ENCODE results near the gene NANS.
"Not testable (repeated sequence)": the region's sequence is repeated elsewhere in the genome, so short reads cannot be mapped to it uniquely, and the experiment has no call there.

The NANS gene

DNA sequence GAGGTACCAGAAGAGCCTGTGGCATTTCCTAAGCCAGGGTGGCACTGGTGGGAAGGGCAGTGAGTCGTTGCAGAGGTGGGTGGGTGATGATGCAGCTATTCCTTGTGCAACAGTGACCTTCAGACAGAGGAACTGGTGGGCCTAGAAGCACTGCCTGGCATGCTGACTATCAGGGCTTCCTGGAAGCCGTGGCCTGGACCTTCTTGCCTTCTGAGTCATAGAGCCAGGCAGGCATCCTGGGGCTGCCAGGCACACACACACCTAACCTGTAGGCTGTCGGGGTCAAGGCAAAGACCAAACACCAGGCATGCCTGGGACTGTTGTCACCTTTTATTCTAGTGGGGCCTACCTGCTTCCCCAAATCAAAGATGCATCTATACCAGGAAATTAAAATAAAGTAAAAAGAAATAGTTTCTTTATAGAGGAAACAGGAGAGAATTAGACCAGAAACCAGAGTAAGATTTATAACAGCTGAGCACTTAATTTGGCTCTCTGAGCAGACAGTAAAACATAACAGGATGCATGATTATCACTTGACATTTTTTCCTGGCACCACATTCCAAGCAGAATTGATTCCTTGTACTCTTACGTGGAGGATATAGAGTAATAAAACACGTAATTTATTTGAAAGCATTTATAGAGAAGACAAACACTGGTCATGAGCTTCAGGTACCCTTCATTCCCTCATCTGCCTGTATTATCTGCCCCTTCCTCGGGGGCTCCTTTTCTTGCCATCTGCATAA is 25.1 kb downstream of the NANS start:
- no peak for DNase-seq

DNA sequence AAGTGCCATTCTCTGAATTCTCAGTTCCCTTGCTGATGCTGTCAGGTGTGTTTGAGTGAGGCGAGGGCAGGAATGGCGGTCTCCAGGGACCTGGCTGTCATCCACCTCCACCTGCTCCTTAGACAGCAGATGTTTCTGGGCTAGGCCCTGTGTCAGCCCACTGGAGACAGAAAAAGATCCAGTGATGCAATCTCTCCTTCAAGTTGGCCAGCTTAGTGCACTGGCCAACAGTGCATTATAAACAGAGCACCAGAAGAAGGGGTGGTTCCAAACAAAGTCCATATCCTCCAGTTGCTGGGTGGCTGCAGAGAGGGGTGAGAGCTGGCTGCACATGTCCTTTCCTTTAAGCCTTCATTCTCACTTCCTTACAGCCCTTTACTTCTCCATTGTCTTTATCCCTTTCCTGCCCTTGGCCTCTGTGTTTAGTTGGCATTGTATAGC is 26.5 kb downstream of the NANS start:
- DNase-seq, result no peak

DNA sequence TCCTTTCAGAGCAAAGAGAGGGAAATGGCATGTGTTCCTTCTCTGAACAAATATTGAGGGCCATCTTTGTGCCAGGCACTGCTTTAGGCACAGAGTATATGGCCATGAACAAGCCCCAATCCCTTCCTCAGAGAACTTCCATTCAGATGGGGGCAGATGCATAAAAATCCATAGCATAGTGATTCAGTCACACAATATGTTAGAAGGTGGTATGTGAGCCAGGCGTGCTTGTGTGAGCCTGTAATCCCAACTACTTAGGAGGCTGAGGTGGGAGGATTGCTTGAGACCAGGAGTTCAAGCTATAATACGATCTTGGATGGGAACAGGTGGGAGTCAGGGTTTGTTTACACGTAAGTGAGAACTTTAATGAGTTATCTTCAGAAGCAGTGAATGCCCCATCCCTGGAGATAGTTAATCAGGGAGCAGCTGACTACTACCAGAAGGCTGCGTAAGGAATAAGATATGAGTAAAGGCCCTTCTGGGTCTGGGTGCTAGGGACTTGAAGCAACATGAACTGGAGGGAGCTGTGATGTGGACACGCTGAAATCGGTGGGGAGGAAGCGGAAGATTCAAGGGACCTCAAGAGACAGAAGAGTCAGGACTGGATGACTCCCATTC is 27.1 kb downstream of the NANS start:
- no peak for DNase-seq

GRCh38 chr9:98084396-98084795 is 27.9 kb downstream of the NANS start:
- no peak for DNase-seq

GRCh38 chr9:98085058-98085457 is 28.5 kb downstream of the NANS start:
- no peak for DNase-seq

- DNase-seq, result no peak
Observed at GRCh38 chr9:98085944-98086343, 29.4 kb downstream of the NANS start.

DNA sequence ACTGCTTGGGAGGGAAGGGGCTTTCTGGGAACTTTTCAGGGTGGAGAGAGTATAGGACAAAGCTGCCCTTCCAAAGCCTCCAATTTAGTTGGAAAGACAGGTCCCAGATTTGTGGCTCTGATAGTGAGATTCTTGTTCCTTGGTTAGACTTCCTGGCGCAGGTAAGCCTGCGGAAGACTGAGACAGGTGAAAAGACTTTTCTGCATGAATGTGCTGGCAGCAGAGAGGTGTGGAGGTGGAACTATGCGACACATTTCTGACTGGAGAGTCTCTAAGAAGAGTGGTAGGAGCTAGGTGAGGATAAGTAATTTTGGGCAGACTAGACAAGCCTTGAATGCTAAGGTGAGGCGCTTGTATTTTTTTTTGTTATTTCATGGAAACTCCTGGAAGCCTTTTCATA is 29.9 kb downstream of the NANS start:
- no peak for DNase-seq

DNA sequence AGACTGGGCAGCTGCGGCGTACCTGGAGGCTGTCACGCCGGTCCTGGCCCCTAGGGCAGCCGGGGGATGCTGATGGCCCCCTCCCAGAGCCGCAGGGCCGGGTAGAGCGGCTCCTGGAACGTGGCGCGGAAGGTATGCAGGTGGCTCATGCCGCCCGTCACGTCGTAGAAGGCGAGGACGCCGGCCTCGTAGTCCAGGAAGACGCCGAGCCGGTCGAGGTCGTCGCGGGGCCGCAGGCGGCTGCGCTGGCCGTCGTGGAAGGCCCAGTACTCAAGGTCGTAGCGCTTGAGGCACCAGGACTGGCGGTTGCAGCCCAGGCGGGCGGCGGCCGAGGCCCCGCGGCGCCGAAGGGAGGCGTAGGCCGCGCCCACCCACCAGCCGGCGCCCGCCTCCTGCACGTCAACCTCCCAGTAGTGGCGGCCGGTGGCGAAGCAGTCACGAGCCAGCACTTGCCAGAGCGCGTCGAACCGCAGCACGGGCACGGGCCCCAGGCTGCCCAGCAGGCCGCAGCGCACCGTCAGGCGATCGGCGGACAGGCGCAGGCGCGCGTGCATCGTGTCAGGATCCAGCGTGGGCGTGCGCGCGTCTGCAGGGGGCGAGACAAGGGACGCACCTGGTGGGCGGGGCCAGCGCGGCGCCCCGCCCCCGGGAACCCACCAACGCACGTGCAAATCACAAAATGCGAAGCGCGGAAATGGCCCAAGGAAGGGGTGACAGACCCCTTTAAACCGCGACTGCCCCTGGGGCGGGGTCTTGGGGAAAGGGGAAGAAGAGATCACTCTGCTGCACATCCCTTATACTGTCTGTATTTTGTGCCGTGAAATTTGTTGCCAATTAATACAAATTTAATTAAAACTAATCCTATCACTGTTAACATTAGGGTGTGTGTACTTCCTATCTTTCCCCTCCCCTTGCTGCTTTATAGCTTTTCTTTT is 31.2 kb downstream of the NANS start:
- DNase-seq, result no peak

DNA sequence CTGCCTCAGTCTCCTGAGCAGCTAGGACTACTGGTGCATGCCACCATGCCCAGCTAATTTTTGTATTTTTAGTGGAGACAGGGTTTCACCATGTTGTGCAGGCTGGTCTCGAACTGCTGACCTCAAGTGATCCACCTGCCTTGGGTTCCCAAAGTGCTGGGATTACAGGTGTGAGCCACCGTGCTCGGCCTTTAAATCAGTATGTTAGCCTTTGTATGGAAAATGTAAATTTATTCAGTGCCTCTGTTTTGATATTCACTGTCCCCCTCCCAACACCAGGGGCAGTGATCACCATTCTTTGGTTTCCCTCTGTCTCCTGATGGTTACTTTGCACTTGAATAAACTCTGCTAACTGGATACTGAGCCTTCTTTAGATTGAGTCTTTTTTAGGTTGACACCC is 34.1 kb downstream of the NANS start:
- not testable (repeated sequence) for DNase-seq

- no peak for DNase-seq
Observed at GRCh38 chr9:98091735-98092612, 35.4 kb downstream of the NANS start.

DNA sequence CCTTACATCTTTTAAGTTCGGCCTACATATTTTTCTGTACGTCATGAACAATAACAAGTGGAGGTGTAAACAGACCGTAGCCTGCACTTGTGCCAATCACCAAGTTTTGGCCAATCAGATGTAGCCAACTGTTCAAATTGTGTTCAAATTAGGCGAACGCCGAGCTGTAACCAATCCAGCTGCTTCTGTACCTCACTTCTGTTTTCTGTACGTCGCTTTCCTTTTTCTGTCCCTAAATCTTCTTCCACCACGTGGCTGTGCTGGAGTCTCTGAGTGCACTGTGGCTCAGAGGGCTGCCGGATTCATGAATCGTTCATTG is 36.0 kb downstream of the NANS start:
- DNase-seq, result no peak

DNA sequence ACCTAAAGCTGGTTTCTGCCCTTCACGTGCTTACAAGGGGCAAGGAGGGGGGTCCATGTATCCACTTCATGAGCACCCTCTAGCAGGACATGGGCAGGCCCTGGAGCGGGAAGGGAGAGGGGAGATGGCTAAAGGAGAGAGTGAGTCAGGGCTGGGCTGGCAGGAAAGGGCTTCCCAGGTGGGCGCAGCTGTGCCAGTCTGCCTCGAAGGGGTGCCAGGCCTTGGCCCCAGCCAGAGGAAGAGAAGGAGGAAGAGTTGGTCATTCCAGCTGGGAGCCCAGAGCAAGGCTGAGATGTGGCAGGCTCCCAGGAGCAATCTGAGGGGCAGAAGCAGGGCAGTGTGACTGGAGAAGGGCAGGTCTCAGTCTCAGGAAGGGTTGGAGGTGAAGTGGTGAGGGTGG is 37.8 kb downstream of the NANS start:
- no peak for DNase-seq

GRCh38 chr9:98094851-98095250 is 38.3 kb downstream of the NANS start:
- DNase-seq, result no peak

GRCh38 chr9:98095401-98095800 is 38.9 kb downstream of the NANS start:
- DNase-seq, result peak; percentile 26

DNA sequence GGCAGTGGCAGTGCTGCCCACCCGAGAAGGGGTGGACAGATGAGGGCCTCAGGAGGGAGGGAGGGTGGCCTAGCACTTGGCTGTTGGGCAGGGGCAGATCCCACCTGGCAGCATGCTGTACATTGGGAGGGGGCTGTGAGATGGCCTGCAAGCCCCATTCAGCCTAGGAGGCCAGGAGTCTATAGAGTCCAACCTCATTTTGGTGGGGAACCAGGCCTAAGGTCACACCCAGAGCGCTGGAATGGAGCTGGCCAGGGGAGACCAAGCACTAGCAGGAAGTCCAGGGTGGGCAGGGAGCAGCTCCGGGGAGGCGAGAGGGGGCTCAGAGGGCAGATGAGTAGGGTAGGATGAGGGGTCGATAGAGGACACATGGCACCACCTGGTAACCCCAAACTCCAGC is 39.6 kb downstream of the NANS start:
- DNase-seq, result peak; percentile 22

DNA sequence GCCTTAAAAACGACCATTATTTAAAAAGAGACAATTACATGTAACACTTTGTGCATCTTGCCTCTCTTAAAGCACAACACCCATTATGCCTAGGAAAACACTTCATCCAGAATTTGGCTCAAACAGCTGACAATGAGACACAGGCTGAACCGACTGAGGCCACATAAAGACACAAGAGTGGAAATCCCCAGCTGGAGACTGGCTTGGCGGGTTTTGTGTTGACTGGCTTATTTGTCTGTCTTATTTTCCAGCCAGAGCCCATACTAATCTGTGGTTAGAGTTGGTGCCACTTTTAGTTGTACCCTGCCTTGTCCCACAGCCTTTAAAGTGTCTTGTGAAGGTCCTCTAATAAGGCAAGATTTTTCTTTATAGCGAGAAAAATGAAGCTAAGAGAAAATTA is 41.3 kb downstream of the NANS start:
- DNase-seq, result peak; percentile 36

GRCh38 chr9:98099346-98099745 is 42.8 kb downstream of the NANS start:
- DNase-seq, result peak; percentile 30

DNA sequence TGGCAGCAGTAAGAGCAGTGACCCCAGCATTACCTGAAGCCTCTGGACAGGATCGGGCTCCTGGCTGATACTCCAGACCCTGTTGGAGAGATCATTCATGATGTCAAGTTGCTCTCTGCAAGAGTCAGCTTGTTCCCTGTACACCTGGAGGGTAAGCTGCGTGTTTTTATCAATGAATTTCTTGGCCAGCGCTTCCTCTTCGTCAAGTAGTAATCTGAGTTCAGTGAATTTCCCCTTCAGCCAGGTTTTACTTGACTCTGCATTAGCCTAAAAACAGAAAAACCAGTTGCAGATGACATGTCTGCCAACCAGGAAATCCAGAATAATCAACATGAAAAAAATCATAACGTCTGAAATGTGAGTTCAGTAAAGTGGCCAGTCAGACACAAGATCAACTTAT is 43.4 kb downstream of the NANS start:
- DNase-seq, result peak; percentile 36

- no peak for DNase-seq
Observed at GRCh38 chr9:98100456-98100855, 43.9 kb downstream of the NANS start.

DNA sequence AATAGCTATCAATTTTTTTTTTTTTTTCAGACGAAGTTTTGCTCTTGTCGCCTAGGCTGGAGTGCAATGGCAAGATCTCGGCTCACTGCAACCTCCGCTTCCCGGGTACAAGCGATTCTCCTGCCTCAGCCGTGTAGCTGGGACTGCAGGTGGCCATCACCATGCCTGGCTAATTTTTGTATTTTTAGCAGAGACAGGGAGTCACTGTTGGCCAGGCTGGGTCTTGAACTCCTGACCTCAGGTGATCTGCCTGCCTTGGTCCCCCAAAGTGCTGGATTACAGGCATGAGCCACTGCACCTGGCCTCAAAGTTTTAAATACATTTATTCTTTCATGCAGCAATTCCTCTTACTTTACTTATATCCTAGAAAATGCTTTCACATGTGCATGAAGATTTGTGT is 44.9 kb downstream of the NANS start:
- no peak for DNase-seq

GRCh38 chr9:98101868-98102273 is 45.3 kb downstream of the NANS start:
- DNase-seq, result peak; percentile 65

DNA sequence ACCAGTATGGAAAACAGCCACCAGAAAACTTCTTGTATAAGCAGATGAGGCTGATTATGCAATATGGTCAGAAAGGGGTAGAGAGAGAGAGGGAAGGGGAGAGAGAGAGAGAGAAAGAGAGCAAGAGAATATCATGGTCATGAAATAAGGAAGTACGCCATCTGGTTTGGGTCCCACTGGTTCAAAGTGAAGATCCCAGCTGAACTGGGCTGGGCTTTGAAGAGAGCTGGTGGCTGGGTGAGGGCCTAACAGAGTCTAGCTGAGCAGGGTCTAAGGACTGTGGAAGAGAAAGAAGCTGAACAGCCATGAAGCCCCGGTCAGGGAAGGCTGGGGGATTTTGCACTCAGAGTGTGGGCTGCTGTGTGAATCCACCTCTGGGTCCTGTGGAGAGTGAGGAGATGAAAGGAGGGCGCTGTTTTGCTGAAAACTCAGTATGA is 47.9 kb downstream of the NANS start:
- DNase-seq, result no peak

- no peak for DNase-seq
Observed at GRCh38 chr9:98105006-98105405, 48.5 kb downstream of the NANS start.

Data from activated CD4-positive, CD25-positive, alpha-beta regulatory T cell treated with anti-CD3 and anti-CD28 coated beads, Interleukin-2, amount 50 U/mL, for 72 hours (primary cell).